Muscle of leg (tissue), 11 donors: ENCODE results near the gene HOXA13. TPM values are rescaled to one million over a fixed set of nuclear protein-coding genes. Genes with fewer than 3 reads are reported as not detected.

Experiments
- DNase-seq: peaks from one replicate; pipeline ENCODE4 v3.0.0; 2013
- H3K27ac ChIP-seq: one replicate; pipeline ENCODE4 v1.5.1; 2013; ENCODE audit warnings: mild to moderate bottlenecking, low read length, control low read depth
- H3K27me3 ChIP-seq: one replicate; pipeline ENCODE4 v1.6.1; 2013; ENCODE audit warnings: low read length; ENCODE audit not compliant: control insufficient read depth, insufficient read depth
- H3K36me3 ChIP-seq: one replicate; pipeline ENCODE4 v1.6.1; 2013; ENCODE audit warnings: low read length; ENCODE audit not compliant: control insufficient read depth, insufficient read depth
- H3K4me1 ChIP-seq: one replicate; pipeline ENCODE4 v1.6.1; 2013; ENCODE audit warnings: low read length; ENCODE audit not compliant: control insufficient read depth, insufficient read depth
- H3K4me3 ChIP-seq: one replicate; pipeline ENCODE4 v1.5.1; 2013; ENCODE audit warnings: low read length, control low read depth
- H3K9me3 ChIP-seq: replicated peaks from 2 replicates; pipeline ENCODE4 v1.6.1; 2013; ENCODE audit warnings: low read depth, low read length; ENCODE audit not compliant: control insufficient read depth
- WGBS: methylation state at CpG from one replicate; pipeline ENCODE4 v1.1.5; 2013; ENCODE audit warnings: missing lambda C conversion rate; ENCODE audit not compliant: insufficient coverage; 5-methylcytosine and 5-hydroxymethylcytosine counted together
- polyA plus RNA-seq, 8 donors: library from polyadenylated mRNA; unstranded; fragments of 120-200 nt; gene quantifications; one replicate each; pipeline versions ENCODE4 v1.2.1 to v1.2.3, GENCODE V29; 2013; ENCODE audit warnings: inconsistent platforms in 1 of 8, low replicate concordance in 1 of 8; ENCODE audit not compliant: insufficient read length in 8 of 8, insufficient read depth in 1 of 8
- total RNA-seq: library from RNA; stranded (reverse); fragments of 120-200 nt; gene quantifications from one replicate; pipeline ENCODE4 v1.2.4, GENCODE V29; 2013

HOXA13 gene
- total and polyA plus RNA-seq, 9 donors, result 0.27 to 1.6 (median 0.48) TPM; not detected in 2

DNA sequence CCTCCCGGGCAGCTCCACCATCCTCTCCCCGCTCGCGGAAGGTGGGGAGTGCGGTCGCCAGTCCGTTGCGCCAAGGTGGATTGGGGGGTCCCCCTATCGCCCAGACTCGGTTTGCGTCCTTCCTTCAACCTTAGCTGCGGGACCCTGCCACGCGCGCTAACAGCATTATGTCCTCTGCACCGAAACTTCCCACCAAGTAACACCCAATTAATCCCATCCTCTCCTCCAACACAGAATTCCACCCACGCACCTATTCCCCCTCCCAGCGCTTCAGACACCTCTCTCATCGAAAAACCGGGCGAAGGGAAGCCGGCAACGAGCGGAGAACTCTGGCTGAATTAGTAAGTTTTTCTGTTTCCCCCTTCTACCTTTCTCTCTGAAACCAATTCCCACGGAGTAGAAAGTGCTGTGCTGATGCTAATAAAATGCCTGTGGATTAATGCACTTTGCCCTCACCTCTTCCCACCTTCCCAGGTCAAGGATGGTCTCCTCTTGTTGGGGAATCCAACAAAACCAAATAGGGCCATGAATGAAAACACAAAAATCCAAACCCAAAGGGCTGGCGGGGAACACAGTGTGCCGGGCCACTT lies 48.5 kb downstream of the HOXA13 start:
- Histone ChIP-seq H3K4me1 (peaks cover 84% of the 10 kb centered on the region), H3K9me3 (no peaks in the 10 kb centered on the region), H3K36me3 (peaks cover 14% of the 10 kb centered on the region), H3K27ac (peak overlapping the region; percentile 94), H3K27me3 (peaks cover 68% of the 10 kb centered on the region), H3K4me3 (peak overlapping the region; percentile 79)
- no peak for DNase-seq
- WGBS, result 2% methylated on average over 19 of the region's 27 CpGs

DNA sequence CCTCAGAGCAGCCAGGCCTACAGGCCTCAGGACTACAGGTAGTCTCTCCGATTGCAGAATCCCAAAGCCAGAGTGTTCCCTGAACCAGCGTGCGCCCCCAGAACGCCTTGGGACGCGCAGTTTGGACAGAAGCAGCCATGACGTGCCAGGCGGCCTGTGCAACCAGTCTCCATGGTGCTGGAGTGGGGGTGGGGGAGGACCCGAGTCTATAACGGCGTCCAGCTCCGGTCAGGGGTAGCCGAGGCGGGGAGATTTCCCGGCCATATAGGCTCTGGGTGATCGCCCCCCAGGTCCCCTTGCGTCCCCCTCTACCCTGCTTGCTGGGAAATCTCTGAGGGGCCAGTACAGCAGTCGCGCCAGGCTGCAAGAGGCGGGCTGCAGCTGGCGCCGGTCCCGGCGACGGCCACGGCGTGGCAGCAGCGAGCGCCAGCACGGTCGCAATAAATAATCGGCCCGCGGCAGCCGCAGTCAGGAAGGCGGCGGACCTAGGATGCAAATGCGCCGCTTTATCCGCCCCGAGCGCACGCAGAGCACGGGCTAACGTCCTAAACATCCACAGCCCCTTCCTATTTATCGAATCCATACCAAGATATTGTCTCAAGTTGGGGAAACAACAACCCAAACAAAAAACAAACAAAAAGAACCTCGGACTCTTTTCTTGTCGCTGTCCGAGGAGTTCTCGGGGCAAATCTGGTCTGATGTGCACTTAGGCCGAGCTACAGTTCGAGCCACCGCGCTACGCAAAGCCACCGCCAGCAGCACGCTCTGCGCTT lies 49.1 kb downstream of the HOXA13 start:
- 2% methylated on average over 53 of the region's 58 CpGs for WGBS
- peaks cover 65% of the 10 kb centered on the region for H3K27me3 ChIP-seq
- H3K4me3 ChIP-seq, result peak overlapping the region; percentile 79
- H3K36me3 ChIP-seq, result peaks cover 16% of the 10 kb centered on the region
- H3K4me1 ChIP-seq, result peaks cover 88% of the 10 kb centered on the region
- peak; percentile 92 for DNase-seq
- peak overlapping the region; percentile 94 for H3K27ac ChIP-seq
- no peaks in the 10 kb centered on the region for H3K9me3 ChIP-seq

DNA sequence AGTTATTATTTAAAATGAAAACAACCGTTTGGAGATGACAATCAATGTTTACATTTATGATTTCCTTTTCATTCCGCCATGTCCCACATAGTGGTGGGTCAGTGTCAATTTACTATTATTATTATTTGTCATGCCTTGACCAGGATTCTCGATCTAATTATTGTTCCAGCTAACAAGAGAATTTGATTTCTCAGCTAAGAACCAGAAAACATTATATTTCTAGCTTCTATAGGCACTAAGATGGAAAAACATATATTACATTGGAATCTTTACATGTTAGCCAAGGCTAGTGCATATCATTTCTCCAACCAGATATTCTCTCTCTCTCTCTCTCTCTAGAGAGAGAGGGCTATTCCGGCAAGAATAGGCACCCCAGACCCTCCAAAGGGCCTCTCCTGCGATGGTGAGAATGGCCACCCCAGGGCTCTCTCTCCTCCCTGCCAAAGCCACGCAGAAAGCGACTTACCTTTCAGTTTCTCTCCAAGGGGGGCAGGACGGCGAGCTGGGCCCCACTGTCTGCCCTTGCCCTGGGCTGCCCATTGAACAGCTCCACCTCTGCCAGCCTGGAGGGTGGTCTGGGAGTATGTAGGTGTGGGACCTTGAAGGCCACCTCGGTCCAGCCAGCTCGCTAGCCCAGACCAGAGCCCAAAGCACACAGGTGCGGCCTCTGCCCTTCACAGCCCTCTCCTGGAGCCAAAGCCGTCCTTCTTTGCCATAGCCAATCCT lies 49.9 kb downstream of the HOXA13 start:
- H3K27me3 ChIP-seq, result peaks cover 63% of the 10 kb centered on the region
- H3K27ac ChIP-seq, result peak overlapping the region; percentile 94
- peaks cover 22% of the 10 kb centered on the region for H3K36me3 ChIP-seq
- H3K4me3 ChIP-seq, result peak overlapping the region; percentile 79
- DNase-seq, result no peak
- peaks cover 87% of the 10 kb centered on the region for H3K4me1 ChIP-seq
- 31% methylated on average over 7 of the region's 13 CpGs for WGBS
- no peaks in the 10 kb centered on the region for H3K9me3 ChIP-seq

DNA sequence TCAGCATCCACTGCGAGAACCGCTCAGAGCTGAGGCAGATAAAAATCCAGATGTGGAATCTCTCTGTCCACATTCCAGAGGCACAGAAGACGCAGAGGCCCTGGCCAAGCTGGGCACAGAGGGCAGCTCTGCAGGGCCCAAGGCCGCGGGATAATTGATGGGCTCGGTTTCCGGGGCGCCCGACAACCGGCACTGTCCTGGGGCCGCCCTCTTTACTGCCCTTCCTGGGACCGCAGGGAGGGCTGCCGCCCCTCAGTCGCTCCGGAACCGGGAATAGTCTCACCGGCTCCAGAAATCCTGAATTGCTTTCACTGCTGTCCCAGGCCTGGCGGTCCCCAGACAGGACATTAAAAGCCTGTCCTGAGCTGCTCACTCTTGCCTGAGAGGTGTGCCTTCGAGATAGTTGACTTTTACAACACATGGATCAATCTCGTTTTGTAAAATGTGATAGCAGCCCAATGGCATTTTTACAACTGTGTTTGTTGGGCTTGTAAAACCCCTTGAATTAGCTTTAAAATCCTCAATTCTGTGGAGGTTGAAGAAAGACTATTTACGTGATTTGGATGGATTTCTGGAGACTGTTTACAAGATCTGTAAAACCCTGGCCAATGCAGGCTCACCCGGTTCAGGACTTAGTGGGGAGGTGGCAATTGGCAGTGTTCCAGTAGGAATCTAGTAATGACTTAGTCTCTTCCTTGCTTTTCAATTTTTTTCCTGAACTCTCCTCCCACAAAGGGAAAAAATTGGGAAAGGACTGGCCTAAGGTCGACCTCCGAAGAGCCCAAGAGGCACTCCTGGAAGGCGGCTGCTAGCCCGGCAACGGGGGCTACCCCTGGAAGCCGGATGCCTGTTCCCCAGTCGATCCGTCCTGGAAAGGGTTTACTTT lies 50.9 kb downstream of the HOXA13 start:
- peak; percentile 55 for DNase-seq
- peaks cover 60% of the 10 kb centered on the region for H3K27me3 ChIP-seq
- H3K27ac ChIP-seq, result peak overlapping the region; percentile 94
- peak overlapping the region; percentile 79 for H3K4me3 ChIP-seq
- peaks cover 24% of the 10 kb centered on the region for H3K36me3 ChIP-seq
- no peaks in the 10 kb centered on the region for H3K9me3 ChIP-seq
- H3K4me1 ChIP-seq, result peaks cover 86% of the 10 kb centered on the region
- 31% methylated on average over 25 of the region's 30 CpGs for WGBS

DNA sequence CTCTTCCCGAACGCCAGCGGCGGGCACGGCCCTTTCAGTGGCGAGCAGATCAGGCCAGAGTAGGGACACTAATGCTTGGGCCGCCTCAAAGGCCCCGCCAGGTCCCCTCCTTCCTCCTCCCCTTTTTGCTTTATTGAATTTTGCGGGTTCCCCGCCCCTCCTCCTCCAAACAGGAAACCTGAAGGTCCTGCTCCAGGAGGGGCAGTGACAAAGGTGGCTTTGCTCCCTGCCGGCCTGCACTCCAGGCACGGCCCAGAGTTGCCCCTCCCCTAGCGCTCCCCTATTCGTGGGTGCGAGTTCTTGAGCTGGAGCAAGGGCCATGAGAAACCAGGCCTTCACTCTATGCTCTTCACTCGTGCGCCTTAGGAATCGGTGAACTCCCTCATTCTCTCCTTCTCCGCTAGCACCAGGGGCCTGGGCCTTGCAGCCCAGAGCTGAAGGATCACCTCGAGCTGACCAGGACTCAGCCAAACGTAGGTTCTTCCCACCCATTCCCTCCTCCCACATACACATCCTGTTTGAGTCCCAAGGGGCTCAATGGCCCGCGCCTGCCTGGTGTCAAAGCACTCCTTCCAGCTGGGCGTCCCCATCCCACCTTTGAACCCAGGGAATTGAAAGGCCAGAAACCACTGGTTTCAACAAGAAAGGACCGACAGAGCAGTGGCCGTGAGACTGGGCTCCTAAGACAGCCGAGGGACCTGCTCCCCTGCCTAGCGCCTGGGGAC lies 51.7 kb downstream of the HOXA13 start:
- H3K9me3 ChIP-seq, result no peaks in the 10 kb centered on the region
- H3K27me3 ChIP-seq, result peaks cover 57% of the 10 kb centered on the region
- WGBS, result 14% methylated on average over 28 of the region's 28 CpGs
- peaks cover 25% of the 10 kb centered on the region for H3K36me3 ChIP-seq
- DNase-seq, result peak; percentile 64
- H3K27ac ChIP-seq, result peak overlapping the region; percentile 94
- peaks cover 84% of the 10 kb centered on the region for H3K4me1 ChIP-seq
- H3K4me3 ChIP-seq, result peak overlapping the region; percentile 79

DNA sequence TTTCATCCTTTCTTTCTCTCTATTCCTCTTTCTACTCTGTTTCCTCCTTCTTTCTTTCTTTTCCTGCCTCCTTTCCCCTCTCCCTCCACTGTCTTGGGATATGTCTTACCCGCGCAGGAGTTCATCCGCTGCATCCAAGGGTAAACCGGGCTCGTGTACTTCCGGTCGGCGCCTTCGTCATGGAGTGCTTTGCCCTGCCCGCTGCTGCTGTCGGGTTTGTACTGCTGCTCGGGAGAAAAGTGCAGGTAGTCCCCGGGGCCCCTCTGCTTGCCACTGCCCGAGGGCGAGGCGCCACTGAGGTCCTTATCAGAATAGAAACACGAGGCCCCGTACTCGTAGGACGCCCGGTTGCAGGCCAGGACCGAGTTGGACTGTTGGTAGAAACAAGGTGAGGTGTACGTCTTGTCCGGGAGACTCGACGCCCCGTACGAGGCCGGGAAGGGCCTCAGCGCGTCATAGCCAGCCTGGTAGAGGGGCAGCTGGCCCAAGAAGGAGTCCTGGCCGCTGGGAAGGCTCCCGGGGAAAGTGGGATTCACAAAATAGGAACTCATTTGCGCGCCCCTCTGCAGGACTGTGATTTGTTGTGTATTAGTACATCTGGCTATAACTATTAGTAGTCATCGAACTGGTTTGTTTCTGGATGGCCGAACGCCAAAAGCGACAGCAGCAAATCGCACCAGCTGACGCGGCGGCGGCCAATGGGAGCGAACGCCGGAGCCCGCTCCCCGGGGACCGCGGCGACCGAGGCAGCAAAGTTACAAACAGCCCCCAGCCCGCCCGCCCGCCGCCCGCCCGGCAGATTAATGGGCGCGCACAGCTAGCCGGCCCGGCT lies 52.5 kb downstream of the HOXA13 start, which contains the start of gene HOXA6:
TSS of gene HOXA6 (minus strand) at position 576 of the 832 bp plus-strand sequence. CDS start at position 551, 25 bp downstream.
- peaks cover 52% of the 10 kb centered on the region for H3K27me3 ChIP-seq
- peak; percentile 84 for DNase-seq
- H3K27ac ChIP-seq, result peak within 1 kb of the TSS; percentile 94
- H3K9me3 ChIP-seq, result no peaks in the 10 kb centered on the region
- peak within 1 kb of the TSS; percentile 79 for H3K4me3 ChIP-seq
- H3K4me1 ChIP-seq, result peaks cover 79% of the 10 kb centered on the region
- peaks cover 28% of the 10 kb centered on the region for H3K36me3 ChIP-seq
- WGBS, result 19% methylated on average over 63 of the region's 63 CpGs

DNA sequence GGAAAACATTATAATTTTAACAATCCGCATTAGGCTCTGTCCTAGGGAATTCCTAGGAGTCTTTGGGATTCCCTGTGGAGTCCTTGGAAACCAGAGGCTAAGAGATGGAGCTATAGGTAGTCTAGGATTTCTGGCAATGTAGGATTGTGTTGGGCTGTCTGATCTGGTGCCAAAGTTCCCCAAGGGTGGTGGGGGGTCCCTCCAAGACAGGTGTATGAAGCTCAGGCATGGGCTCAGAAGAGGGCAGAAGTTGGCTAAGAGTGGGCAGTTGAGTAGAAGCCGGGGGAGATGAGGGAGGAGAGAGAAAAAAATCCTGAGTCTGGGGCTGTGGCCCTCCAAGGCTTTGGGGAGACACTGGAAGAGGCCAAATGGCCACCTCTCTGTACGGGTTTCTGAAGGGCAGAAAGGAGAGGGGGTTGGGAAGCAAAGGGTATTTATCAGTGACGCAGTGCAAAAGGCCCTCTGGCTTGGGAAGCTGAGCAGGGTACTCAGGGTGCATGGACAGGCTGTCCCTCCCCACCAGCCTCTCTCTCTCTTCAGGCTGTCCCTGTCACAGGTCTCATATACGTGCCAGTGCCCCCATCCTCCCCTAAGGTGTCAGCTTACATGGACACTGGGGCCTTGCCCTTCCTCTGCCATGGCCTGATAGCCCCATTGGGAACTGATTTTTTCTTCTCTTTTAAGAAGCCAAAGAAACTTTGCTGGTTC lies 53.2 kb downstream of the HOXA13 start:
- WGBS, result 78% methylated on average over 4 of the region's 5 CpGs
- H3K4me3 ChIP-seq, result peak overlapping the region; percentile 79
- peak; percentile 48 for DNase-seq
- peaks cover 47% of the 10 kb centered on the region for H3K27me3 ChIP-seq
- H3K4me1 ChIP-seq, result peaks cover 72% of the 10 kb centered on the region
- H3K27ac ChIP-seq, result peak overlapping the region; percentile 94
- peaks cover 35% of the 10 kb centered on the region for H3K36me3 ChIP-seq
- no peaks in the 10 kb centered on the region for H3K9me3 ChIP-seq

DNA sequence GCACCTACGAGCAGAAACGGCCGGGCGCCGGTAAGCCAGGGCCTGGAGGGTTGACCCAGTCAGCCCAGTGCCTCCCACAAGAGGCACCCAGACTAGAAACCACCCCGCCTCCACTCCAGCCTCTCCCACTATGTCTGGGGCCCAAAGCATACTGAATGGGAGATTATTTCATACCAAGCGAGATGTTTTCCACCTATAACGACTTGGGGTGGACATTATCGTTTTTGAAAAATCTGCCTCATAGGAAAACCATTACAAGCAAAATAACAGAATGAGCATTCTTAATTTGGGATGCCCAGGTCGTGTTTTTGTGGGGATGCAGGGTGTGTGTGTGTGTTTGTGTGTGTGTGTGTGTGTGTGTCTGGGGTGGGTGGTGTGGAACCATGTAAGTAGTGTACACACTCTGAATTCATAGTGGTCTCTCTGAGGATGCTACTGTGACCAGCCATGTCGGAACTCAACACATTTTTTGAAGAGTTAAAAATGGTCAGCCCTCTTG lies 53.9 kb downstream of the HOXA13 start:
- peaks cover 40% of the 10 kb centered on the region for H3K27me3 ChIP-seq
- WGBS, result 60% methylated on average over 1 of the region's 11 CpGs
- H3K4me1 ChIP-seq, result peaks cover 65% of the 10 kb centered on the region
- H3K27ac ChIP-seq, result peak overlapping the region; percentile 94
- DNase-seq, result no peak
- no peak overlapping the region for H3K4me3 ChIP-seq
- H3K9me3 ChIP-seq, result no peaks in the 10 kb centered on the region
- peaks cover 37% of the 10 kb centered on the region for H3K36me3 ChIP-seq
